ENCODE results near the gene FKBP8.

Gene FKBP8

DNA sequence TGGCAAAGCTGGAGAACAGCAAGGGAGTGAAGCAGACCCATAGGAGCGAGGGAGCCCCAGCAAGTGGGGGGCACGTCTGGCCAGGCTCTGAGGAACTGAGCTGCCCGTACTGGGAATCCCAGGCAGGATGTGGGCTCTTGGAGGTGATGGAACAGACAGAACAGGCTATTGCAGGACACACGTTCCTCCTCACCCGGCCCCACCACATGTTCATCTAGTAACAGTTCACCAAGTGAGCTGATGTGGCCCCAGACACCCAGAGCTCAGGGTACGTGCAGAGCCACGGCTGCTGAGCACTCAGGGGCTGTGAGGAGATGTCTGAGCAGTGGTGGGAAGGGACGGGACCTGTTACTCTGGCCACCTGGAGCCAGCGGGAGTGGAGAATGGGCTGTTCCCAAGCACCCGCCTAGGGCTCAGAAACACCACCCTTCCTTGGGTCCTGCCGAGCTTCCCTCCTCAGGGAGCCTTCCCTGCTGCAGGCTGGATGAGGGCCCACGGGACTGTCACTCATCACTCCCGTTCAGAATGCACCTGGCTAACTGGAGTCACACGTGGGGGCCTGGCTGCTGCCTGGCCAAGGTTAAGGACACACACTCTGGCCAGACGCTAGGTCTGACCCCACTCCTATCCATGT, 39.9 kb downstream of the FKBP8 start:
- DNase-seq (ENCODE audit: low read depth in 3 of 3, low spot score in 1 of 3): no peak

DNA sequence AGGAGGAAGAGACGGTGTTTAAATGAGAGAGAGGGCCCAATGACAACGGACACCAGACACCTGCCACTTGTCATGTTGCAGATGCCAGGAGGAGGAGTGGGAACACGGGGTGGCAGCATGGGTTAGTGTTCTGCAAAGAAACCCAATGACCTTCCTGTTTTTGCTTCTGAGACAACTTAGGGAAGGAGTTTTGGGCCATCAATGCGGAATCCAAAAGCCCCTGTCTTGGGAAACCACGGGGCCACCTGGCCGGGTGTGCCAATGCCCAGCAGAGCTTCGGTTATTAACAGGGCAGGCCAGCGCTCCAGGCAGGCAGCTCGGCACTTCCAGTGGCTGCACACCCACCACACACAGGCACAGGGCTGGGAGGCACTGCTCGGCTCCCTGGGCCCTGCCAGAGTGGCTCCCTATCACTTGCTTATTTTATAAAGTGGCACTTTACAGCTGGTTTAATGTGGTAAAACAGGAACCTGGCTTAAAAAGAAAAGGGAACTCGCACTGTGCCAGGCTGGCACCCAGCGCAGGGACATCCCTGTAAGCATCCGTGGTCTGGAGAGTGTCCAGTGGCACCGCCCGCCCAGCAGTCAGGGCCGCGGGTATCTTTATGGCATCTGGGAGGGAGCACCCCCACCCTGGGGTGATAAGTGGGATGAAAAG, 40.6 kb downstream of the FKBP8 start:
- no peak for DNase-seq (ENCODE audit: low read depth in 3 of 3, low spot score in 1 of 3)

DNA sequence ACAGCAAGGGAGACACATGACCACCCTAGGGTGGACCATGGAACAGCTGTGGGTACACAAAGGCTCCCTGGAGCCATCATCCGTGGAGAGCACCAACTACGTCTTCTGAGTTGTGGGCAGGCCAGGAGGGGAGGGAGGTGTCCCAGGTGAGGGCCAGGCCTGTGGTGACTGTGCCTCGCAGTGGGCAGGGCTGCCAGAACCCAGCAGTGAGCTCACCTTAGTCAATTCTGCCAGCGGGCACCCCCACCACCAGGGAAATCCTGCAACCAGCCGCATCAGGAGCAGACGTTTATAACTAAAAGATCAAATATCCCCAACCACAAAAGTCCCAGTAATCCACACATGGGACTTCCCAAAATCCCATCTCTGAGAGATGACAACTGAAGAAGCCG, 41.1 kb downstream of the FKBP8 start:
- DNase-seq (ENCODE audit: low read depth in 3 of 3, low spot score in 1 of 3): no peak

DNA sequence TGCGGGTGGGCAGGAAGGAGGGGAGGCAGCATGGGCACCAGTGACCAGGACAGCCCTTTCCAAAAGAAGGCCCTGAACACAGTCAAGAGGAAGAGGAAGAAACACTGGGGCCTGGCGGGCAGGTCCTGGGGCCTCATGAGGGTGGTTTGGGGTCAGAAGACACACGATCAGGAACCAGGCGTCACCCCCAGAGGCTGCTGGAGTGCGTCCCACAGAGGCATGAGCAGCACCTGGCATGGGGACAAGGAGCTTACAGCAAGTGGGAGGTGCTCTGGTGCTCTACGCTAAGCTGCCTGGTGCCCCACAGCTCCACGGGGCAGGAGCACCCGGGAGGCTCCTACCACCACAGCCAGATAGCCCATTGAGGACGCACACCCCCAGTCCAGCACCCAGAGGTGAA, 41.5 kb downstream of the FKBP8 start:
- no peak for DNase-seq (ENCODE audit: low read depth in 3 of 3, low spot score in 1 of 3)

DNA sequence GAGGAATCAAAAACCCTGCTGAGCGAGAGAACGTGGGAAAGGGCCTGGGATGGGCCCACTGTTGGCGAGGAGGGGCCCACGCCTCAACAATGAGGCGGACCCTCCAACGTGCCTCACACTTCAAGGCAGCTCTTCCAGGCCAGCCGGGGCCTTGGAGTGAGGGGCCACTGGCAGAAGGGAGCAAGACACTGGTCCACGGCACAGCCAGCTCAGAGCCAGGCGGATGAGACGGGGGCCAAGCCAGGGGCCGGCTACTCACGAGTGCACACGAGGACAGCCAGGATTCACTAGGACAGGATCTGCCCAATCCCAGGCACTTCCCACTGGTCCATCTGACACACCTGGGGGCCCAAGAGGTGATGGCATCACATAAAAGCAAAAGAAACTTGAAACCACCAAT, 42.0 kb downstream of the FKBP8 start:
- DNase-seq (ENCODE audit: low read depth in 3 of 3, low spot score in 1 of 3): no peak

DNA sequence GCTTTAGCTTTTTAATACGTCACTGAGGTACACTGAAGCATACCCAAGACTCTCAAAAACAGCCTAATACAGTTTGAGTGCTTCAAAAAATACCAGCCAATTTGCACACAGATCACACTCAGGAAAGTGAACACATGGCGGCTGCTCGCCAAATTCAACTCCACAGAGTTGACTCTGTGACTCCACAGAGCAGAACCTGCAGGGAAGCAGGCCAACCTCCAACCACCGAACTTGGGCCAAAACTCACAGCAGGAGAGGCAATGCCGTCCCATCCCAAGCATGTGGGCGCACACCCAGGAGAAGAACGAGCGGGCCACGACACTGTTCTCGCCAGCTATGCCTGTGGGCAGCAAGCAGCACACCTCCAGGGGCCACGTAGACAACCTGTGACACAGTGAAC, 42.6 kb downstream of the FKBP8 start:
- no peak for DNase-seq (ENCODE audit: low read depth in 3 of 3, low spot score in 1 of 3)

DNA sequence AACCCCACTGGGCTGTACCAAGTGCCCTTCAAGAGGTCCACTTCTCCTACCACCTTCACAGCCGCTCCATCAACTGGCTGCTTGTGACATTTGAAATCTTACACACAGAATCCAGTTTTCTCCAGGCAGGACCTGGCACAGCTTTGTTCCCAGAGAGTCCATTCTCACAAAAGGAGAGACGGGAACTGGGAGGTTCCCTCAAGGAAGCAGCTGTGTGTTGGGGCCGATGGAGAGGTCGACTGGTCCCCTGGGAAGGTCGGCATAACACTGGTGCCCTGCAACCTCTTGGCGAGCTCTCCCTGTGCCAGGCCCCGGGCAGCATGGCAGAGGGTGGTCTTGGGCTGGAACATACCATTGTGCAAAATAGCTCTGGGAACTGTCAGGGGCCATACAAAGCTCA, 43.0 kb downstream of the FKBP8 start:
- no peak for DNase-seq (ENCODE audit: low read depth in 3 of 3, low spot score in 1 of 3)

DNA sequence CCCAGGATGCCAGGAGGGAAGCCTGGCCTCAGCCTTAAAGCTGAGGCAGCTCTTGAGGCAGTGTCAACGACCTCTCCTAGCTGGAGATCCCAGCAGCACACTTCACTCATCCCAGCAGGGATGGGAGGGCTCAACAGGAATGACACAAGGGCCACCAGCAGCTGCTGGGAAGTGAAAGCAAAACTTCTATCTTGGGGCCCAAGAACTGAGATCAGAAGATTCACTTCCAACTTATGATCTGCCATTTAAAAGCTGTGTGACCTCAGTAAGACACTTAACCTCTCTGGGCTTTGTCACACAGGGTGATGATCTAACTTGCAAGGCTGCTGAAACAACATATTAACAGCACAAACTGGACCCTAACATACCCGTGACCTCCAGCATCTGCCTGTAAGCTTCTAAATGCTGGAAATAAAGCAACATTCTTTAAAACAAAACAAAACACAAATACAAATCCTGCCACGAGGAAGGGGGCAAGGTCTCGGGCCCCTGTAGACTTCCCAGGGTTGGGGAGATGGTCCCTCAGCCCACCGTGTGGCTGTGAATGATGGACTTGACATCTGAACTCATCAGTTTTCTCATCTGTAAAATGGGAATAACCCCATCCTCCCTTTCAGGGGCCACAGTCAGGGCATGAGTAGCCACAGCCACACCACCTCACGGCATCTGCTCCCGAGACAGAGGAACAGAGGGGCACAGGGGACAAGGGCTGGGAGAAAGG, 44.2 kb downstream of the FKBP8 start:
- no peak for DNase-seq (ENCODE audit: low read depth in 3 of 3, low spot score in 1 of 3)

DNA sequence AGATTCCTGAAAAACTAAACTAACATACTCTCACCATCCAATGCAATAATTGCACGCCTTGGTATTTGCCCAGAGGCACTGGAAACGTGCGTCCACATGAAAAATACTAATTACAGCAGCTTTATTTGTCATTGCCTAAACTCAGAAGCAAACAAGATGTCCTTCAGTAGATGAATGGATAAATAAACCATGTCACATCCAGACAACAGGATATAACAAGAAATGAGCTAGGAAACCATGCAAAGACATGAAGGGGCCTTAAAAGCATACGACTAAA, 46.5 kb downstream of the FKBP8 start:
- DNase-seq (ENCODE audit: low read depth in 3 of 3, low spot score in 1 of 3): no peak

DNA sequence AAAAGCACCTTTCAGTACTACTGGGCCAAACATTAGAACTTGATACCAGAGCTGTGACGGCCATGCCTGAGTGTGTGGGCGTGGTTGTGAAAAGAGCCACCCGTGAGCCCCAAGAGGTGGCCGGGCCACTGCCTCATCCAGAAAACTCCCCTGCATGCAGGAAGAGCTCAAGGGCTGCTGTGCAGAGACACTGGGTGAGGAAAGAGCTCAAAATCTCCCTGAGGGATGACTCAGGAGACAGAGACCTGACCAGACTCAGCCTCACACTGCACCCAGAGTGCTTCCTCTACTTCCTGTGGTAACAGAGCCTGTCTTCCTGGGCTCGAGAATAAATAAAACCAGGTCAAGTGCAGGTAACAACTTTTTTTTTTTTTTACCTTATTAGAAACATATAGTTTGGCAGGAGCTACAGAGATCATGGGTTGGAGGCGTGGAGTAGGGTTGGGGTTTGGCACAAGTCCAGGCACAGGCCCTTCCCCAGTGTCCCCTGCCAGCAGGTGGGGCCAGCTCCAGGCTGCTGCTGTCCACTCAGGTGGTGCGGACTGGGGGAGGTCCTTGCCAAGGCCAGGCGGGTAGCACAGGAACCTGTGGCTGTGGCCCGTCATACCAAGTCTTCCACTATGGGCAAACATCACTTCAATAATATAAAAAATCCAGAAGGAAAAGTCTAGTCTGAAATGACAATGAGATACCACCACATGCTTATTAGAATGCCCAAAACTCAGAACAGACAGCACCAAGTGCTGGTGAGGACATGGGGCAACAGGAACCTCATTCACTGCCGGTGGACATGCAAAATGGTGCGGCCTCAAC, 47.0 kb downstream of the FKBP8 start:
- peak in 2 of 3 donors; percentile 16 to 58 for DNase-seq (ENCODE audit: low read depth in 3 of 3, low spot score in 1 of 3)

DNA sequence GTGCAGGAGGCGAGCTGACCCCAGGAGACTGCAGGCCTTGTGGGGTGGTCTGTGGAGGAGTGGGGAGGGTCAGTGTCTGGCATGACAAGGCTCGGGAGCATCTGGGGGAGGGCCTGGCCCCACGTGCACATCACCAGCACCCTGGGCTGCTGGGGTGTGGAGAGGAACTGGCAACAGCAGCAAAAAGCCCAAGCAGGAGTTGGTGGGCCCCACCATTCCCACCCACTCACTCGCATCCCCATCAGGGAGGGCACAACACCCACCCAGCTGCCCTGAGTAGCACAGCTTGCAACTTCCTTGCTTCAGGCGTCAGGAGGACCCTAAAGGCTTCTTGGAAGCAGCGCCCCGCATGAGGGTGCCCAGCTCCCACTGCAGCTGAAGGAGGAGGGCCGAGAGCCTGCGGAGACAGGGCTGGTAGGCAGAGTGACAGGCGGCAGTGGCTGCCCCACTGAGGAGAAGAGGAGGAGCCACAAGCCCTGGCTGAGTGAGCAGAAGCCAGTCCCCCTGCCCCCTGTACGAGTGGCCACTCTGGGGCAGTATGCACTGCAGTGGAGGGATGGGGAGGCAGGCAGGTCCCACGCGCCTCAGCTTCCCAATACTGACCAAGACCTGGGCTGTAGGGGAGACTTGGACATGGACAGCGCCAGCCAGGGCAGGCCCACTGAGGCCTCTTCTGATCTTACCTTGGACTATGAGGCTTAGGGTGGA, 48.0 kb downstream of the FKBP8 start:
- no peak for DNase-seq (ENCODE audit: low read depth in 3 of 3, low spot score in 1 of 3)

DNA sequence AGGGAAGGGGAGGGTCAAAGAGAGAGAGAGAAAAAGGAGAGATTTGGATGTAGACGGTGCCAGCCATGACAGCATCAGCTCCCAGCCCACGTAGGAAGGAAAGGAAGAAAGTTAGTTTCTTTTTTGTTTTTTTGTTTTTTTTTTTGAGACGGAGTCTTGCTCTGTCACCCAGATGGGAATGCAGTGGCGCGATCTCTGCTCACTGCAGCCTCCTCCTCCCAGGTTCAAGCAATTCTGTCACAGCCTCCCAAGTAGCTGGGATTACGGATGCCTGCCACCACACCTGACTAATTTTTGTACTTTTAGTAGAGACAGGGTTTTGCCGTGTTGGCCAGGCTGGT, 49.1 kb downstream of the FKBP8 start:
- no peak for DNase-seq (ENCODE audit: low read depth in 3 of 3, low spot score in 1 of 3)

DNA sequence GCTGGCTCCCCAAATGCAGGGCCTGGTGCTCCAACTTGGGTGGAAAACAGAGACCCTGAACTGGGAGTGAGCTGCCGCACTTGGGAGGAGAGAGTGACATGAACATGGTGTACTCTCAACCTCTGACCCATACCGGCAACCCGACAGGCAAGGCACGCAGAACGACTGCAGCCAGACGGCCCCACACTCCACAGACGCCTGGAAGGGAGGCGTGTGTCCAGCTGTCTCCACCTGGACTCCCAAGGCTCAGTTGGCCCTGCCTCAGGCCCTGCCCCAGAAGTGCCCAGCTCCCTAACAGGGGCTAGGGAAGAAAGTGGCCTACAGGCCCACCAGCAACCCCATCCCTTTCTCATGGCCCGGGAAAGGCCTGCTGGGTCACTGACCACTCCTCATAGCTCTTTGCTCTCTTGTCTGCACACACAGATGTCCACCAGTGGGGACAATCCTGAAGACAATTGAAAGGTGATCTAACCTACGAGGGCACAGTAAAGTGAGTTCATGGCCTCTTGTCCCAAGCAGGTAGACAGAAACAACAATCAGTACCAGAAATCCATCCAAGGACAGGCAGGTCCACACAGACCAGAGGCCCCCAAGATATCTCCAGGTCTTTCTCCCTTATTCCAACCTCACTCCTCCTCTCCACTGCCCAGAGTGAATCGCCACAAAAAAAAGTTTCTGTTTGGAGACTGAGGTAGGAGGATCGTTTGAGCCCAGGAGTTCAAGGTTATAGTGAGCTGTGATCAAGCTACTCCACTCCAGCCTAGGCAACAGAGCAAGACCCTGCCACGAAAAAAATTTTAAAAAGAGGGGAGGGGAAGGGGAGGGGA, 49.7 kb downstream of the FKBP8 start:
- DNase-seq (ENCODE audit: low read depth in 3 of 3, low spot score in 1 of 3): no peak

DNA sequence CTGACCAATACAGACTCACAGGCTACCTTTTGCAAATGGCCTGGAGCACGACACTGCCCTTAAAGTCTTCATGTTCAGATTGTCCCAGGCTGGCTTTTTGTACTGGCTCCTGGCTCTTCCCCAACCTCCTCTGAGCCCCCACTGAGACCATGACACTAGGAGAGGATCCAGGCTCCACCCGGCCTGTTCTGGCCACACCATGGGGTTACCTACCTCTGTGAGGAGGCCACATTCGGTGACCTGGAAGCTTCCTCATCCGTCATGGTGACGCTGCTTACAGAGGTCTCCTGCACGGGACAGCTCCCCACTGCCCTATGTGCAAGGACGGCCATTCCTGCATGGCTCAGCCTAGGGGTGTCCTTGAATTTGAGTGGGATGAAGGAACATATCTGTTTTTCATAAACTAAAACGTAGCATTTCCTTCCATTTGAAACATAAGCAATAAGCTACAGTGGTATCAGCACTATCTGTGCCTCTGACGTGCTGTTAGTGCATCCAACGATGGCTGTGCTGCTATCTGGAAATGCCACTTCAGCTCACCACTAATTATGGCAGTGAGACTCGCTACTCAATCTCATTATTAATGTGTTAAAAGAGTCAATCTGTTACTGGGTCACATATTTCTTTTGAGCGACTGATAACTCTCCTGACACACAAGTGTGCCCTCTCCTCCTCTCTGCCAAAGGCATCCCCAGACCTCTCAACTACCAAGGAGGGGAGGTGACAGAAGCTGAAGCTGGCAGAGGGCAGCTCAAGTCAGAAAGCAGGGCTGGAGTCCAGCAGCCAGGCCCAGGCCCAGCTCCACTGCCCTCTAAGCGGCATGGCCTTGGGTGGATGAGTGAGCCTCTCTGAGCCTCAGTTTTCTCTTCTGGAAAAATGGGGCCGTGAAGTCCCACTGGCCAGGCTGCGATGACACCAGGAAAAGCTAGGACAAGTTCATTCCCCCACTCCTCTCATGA, 51.1 kb downstream of the FKBP8 start:
- no peak for DNase-seq (ENCODE audit: low read depth in 3 of 3, low spot score in 1 of 3)

DNA sequence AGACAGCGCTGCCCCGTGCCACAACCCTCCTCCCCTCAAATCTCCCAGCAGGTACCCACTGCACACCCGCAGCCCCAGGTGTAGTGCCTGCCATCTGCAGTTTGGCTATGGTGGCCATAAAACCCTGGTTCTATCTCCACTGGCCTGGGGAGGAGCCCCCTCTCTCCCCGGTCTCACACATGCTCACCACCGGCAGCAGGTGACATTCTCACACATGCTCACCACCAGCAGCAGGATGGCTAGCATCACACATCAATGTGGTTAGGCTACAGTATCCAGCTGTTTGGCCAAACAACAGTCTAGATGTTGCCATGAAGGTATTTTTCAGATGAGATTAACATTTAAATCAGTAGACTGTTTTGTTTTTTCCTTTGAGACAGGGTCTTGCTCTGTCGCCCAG, 52.6 kb downstream of the FKBP8 start:
- no peak for DNase-seq (ENCODE audit: low read depth in 3 of 3, low spot score in 1 of 3)

DNA sequence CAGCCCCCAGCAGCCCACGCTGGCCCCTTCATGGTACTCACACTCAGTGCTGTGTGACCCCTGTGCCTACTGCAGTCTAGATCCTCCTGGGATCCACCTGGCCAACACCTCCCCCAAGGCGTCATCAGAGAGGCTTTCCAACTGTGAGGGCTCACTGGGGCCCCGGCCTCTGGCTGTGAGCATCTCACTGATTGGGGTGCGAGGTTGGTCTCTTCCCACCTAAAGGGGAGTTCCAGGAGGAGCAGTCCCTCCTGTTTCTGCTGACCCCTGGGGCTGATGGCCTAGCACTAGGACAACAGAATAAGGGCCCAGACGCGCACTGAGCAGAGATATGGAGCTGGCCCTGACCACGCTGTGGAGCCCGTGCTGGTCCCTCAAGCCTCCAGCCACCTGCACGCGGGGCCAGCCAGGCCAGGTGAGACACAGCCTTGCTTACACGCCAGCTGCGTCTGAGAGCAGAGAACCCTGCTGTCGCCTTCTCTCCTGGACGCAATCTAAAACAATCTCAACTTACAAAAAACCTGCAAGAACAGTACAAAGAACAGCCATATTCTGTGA, 53.7 kb downstream of the FKBP8 start:
- no peak for DNase-seq (ENCODE audit: low read depth in 3 of 3, low spot score in 1 of 3)

DNA sequence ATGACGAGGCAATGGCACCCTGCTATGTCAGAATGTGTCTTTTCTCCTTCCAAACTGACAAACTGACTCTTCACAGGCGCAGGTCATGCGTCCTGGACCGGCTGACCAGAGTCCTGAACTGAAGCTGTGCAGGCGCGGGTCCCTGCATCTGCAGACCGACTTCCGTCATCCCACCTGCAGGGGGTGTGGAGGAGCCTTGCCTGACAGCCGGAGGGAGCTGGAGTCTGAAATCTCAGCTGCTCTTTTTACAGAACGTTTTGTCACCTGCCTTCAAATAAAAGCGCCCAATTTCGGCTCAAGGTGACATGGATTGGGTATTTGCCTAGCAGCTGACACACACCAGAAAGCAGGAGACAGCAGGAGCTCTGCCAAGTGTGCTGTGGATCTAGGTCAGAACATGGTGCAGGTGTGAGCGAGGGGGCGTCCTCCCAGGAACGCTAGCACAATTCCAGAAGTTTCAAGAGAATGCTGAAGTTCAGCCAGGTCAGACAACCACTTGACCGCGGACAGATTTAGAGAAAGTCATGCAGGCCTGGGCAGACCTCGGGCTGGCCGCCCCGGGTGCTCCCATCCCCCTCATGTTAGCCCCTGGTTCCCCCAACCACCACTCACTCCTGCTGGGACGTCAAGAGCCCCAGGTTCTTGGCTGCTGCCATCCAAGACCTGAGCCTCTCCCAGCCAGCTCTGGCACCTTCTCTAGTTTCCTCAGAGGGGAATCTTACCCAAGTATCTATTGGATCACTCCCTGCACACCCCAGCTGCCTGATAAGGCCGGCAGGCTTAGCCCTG, 54.3 kb downstream of the FKBP8 start:
- DNase-seq (ENCODE audit: low read depth in 3 of 3, low spot score in 1 of 3): no peak

DNA sequence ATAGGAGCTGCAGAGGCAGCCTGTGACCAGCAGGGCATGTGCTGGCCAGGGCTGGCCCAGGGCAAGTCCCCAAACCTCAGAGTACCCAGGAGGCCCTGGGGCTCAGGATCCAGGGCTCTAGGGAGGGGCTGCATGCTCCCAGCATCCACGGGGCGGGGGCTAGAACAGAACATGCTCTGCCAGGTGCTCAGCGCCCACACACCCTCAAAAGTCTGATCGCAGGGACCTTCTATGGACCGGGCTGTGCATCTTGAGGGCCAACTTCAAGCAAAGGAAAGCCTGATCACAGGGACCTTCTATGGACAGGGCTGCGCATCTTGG, 55.0 kb downstream of the FKBP8 start:
- no peak for DNase-seq (ENCODE audit: low read depth in 3 of 3, low spot score in 1 of 3)
